ENCODE results near the gene GADD45G. TPM values are rescaled to one million over a fixed set of nuclear protein-coding genes. Genes with fewer than 3 reads are reported as not detected.

The GADD45G gene
- total RNA-seq, 2 experiments from 2014 or later: 3.7 to 5.0 TPM

GRCh38 chr9:89628601-89629000 is 23.8 kb downstream of the GADD45G start:
- Mint-ChIP-seq H3K36me3 (ENCODE audit: low read depth) (no peaks in the 10 kb centered on the region), H3K27me3 (no peaks in the 10 kb centered on the region), H3K4me1 (ENCODE audit: low read depth) (no peaks in the 10 kb centered on the region), H3K4me3 (no peak overlapping the region), H3K27ac (no peak overlapping the region), H3K9me3 (no peaks in the 10 kb centered on the region)
- no peak for TF ChIP-seq CTCF (IDR thresholded peaks at IDR 0.05)
- intact Hi-C loops (cut with micrococcal nuclease): no loop called here
- CTCF ChIA-PET: interaction anchor here (0.9 to 1.9 kb wide), 3 partner anchors 25 to 35 kb away, joined by 3 to 6 read pairs (median 4); no protein-coding TSS in a partner anchor
- ATAC-seq: no peak
- DNase-seq: no peak
- POLR2A ChIA-PET: interaction anchor here (1.1 kb wide), 1 partner anchor 8 kb away, joined by 3 read pairs; no protein-coding TSS in a partner anchor

GRCh38 chr9:89629081-89629976 is 24.5 kb downstream of the GADD45G start:
- H3K9me3 Mint-ChIP-seq: no peaks in the 10 kb centered on the region
- H3K36me3 Mint-ChIP-seq (ENCODE audit: low read depth): no peaks in the 10 kb centered on the region
- no peak for TF ChIP-seq CTCF (IDR thresholded peaks at IDR 0.05)
- ChIA-PET POLR2A (interaction anchor here (1.1 kb wide), 1 partner anchor 9 kb away, joined by 3 read pairs; no protein-coding TSS in a partner anchor), CTCF (interaction anchor here (0.8 to 1.9 kb wide), 4 partner anchors 26 to 473 kb away, joined by 3 to 6 read pairs (median 4); no protein-coding TSS in a partner anchor)
- H3K27me3 Mint-ChIP-seq: no peaks in the 10 kb centered on the region
- intact Hi-C loops (cut with micrococcal nuclease): no loop called here
- ATAC-seq: no peak
- H3K4me1 Mint-ChIP-seq (ENCODE audit: low read depth): no peaks in the 10 kb centered on the region
- no peak overlapping the region for H3K4me3 Mint-ChIP-seq
- no peak for DNase-seq
- H3K27ac Mint-ChIP-seq: no peak overlapping the region

- no peaks in the 10 kb centered on the region for H3K36me3 Mint-ChIP-seq (ENCODE audit: low read depth)
- no peak for ATAC-seq
- CTCF ChIA-PET: interaction anchor here (0.7 to 1.7 kb wide), 3 partner anchors 19 to 28 kb away, joined by 3 to 4 read pairs (median 3); no protein-coding TSS in a partner anchor
These were observed 25.7 kb downstream of the GADD45G start for GRCh38 chr9:89630508-89630907.

GRCh38 chr9:89631384-89631783 is 26.6 kb downstream of the GADD45G start:
- no peak for DNase-seq
- no peak overlapping the region for H3K27ac Mint-ChIP-seq
- H3K27me3 Mint-ChIP-seq: no peaks in the 10 kb centered on the region
- ChIA-PET POLR2A (no interaction called here), CTCF (interaction anchor here (1.3 to 1.7 kb wide), 2 partner anchors 25 to 28 kb away, joined by 3 to 4 read pairs; no protein-coding TSS in a partner anchor)
- TF ChIP-seq CTCF (IDR thresholded peaks at IDR 0.05): no peak
- no peaks in the 10 kb centered on the region for H3K4me1 Mint-ChIP-seq (ENCODE audit: low read depth)
- no peak for ATAC-seq
- no peaks in the 10 kb centered on the region for H3K36me3 Mint-ChIP-seq (ENCODE audit: low read depth)
- no peaks in the 10 kb centered on the region for H3K9me3 Mint-ChIP-seq
- intact Hi-C loops (cut with micrococcal nuclease): no loop called here
- H3K4me3 Mint-ChIP-seq: no peak overlapping the region

More at GRCh38 chr9:89630508-89630907, 25.7 kb downstream of the GADD45G start:
- no peaks in the 10 kb centered on the region for H3K4me1 Mint-ChIP-seq (ENCODE audit: low read depth)
- POLR2A ChIA-PET: no interaction called here
- no peak for TF ChIP-seq CTCF (IDR thresholded peaks at IDR 0.05)
- no peak for DNase-seq
- H3K9me3 Mint-ChIP-seq: no peaks in the 10 kb centered on the region
- H3K4me3 Mint-ChIP-seq: no peak overlapping the region
- H3K27me3 Mint-ChIP-seq: no peaks in the 10 kb centered on the region
- no peak overlapping the region for H3K27ac Mint-ChIP-seq
- intact Hi-C loops (cut with micrococcal nuclease): no loop called here

All from activated CD8-positive, alpha-beta T cell treated with anti-CD3 and anti-CD28 coated beads for 36 hours (primary cell).